Osteoblast (primary cell): ENCODE data around the gene MEIG1. TPM values are rescaled to one million over a fixed set of nuclear protein-coding genes. Genes with fewer than 3 reads are reported as not detected.
"Not testable (repeated sequence)": the region's sequence is repeated elsewhere in the genome, so short reads cannot be mapped to it uniquely, and the experiment has no call there.

ENCODE experiments used
- DNase-seq: peaks from one replicate; pipeline ENCODE4 v3.0.0; 2011; ENCODE audit warnings: low spot score, mixed read lengths; ENCODE audit not compliant: insufficient read length; ENCODE audit errors: missing footprints
- H2AFZ ChIP-seq: 2 replicates; pipeline ENCODE4 v1.6.0; 2011; ENCODE audit warnings: mild to moderate bottlenecking, low read length
- H3K27ac ChIP-seq: 2 replicates; pipeline ENCODE4 v1.5.1; 2011; ENCODE audit warnings: mild to moderate bottlenecking, low read depth, low read length, moderate library complexity
- H3K27me3 ChIP-seq: 2 replicates; pipeline ENCODE4 v1.6.0; 2012; ENCODE audit warnings: mild to moderate bottlenecking, control low read depth, inconsistent platforms, low read length, moderate library complexity; ENCODE audit not compliant: insufficient read depth
- H3K36me3 ChIP-seq: 2 replicates; pipeline ENCODE4 v1.5.1; 2011; ENCODE audit warnings: mild to moderate bottlenecking, low read length, control low read depth, moderate library complexity; ENCODE audit not compliant: insufficient read depth
- H3K4me1 ChIP-seq: 2 replicates; pipeline ENCODE4 v1.5.1; 2011; ENCODE audit warnings: mild to moderate bottlenecking, low read length, control low read depth, moderate library complexity; ENCODE audit not compliant: insufficient read depth
- H3K4me2 ChIP-seq: 2 replicates; pipeline ENCODE4 v1.6.0; 2011; ENCODE audit warnings: mild to moderate bottlenecking, low read length; ENCODE audit not compliant: insufficient read depth
- H3K4me3 ChIP-seq: fragments of 200-600 bp; sonication (generic); 3 replicates; pipeline ENCODE4 v1.5.1; 2012; ENCODE audit warnings: mild to moderate bottlenecking, low read length, inconsistent platforms; ENCODE audit not compliant: insufficient read depth
- H3K79me2 ChIP-seq: 2 replicates; pipeline ENCODE4 v1.6.0; 2012; ENCODE audit warnings: mild to moderate bottlenecking, low read length, control low read depth, inconsistent platforms; ENCODE audit not compliant: insufficient read depth
- H3K9me3 ChIP-seq: 2 replicates; pipeline ENCODE4 v1.5.1; 2011; ENCODE audit warnings: low read depth, low read length, control low read depth
- H4K20me1 ChIP-seq: 2 replicates; pipeline ENCODE4 v1.6.0; 2012; ENCODE audit warnings: mild to moderate bottlenecking, low read length, control low read depth; ENCODE audit not compliant: insufficient read depth
- total RNA-seq: library from RNA; depleted of rRNA; stranded (reverse); fragments of >200 nt; gene quantifications from 2 replicates; pipeline ENCODE4 v1.2.3, GENCODE V29; 2012
- TF ChIP-seq, protein P1 (sequence below): IDR thresholded peaks from 2 replicates; pipeline ENCODE4 v1.5.1; 2011; ENCODE audit warnings: mild to moderate bottlenecking, low read depth, low read length, moderate library complexity; ENCODE audit errors: extremely low read depth

Gene MEIG1
- total RNA-seq, 1 donor, result not detected

DNA sequence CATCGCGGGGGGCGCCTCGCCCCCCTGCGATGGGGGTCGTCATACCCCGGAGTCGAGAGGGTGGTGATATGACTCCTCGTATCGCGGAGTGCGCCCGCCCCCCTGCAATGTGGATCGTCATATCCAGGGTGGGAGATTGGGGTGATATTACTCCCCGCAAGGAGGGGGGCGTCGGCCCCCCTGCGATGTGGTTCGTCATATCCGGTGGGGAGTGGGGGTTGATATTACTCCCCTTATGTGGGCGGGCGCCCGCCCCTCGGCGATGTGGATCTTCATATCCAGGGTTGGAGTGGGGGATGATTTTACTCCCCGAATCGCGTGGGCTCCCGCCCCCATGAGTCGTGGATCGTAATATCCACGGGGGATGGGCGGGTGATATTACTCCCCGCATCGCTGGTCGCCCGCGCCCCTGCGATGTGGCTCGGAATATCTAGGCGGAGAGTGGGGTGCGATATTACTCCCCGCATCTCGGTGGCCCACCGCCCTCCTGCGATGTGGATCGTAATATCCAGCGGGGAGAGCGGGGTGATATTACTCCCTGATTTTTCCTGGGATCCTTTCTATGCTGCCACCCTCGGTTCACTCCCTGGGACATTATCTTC, 36.9 kb downstream of the MEIG1 start:
- Histone ChIP-seq H4K20me1 (no peaks in the 10 kb centered on the region), H3K36me3 (no peaks in the 10 kb centered on the region), H3K4me1 (no peaks in the 10 kb centered on the region), H3K4me2 (no peak overlapping the region), H3K4me3 (peak overlapping the region; percentile 25), H3K79me2 (no peaks in the 10 kb centered on the region), H3K9me3 (no peaks in the 10 kb centered on the region), H2AFZ (no peak overlapping the region), H3K27me3 (peaks cover 3% of the 10 kb centered on the region), H3K27ac (no peak overlapping the region)
- TF ChIP-seq, protein P1, sequence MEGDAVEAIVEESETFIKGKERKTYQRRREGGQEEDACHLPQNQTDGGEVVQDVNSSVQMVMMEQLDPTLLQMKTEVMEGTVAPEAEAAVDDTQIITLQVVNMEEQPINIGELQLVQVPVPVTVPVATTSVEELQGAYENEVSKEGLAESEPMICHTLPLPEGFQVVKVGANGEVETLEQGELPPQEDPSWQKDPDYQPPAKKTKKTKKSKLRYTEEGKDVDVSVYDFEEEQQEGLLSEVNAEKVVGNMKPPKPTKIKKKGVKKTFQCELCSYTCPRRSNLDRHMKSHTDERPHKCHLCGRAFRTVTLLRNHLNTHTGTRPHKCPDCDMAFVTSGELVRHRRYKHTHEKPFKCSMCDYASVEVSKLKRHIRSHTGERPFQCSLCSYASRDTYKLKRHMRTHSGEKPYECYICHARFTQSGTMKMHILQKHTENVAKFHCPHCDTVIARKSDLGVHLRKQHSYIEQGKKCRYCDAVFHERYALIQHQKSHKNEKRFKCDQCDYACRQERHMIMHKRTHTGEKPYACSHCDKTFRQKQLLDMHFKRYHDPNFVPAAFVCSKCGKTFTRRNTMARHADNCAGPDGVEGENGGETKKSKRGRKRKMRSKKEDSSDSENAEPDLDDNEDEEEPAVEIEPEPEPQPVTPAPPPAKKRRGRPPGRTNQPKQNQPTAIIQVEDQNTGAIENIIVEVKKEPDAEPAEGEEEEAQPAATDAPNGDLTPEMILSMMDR, result no peak
- no peak for DNase-seq

- H3K9me3 ChIP-seq, H3K36me3 ChIP-seq, H3K27me3 ChIP-seq, H3K79me2 ChIP-seq, H3K4me3 ChIP-seq, DNase-seq, H3K4me2 ChIP-seq, H3K27ac ChIP-seq, H2AFZ ChIP-seq, H4K20me1 ChIP-seq, H3K4me1 ChIP-seq: not testable (repeated sequence)
These were observed 54.3 kb downstream of the MEIG1 start for GRCh38 chr10:15013530-15013929.

DNA sequence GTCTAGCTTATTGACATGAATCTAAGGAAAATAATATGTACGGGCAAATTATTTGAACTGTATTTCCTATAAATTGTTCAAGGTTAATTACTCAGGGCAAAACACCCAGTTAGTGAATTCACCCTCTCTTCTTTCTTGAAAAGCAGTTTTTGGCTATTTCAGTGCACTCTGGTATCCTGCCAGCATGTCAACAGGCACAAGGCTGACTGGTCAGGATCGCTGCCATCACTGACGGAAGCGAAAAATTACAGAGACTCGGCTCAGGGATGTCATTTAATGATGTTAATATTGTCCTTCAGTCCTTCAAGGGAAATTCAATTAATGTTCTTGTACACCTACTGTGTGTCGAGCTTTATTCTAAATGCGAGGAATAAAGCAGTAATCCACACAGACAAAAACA, 56.3 kb downstream of the MEIG1 start:
- Histone ChIP-seq H3K27me3 (no peaks in the 10 kb centered on the region), H3K4me2 (no peak overlapping the region), H3K79me2 (no peaks in the 10 kb centered on the region), H3K9me3 (no peaks in the 10 kb centered on the region), H3K36me3 (no peaks in the 10 kb centered on the region), H3K4me3 (no peak overlapping the region), H4K20me1 (no peaks in the 10 kb centered on the region), H3K27ac (no peak overlapping the region), H3K4me1 (peaks cover under 1% of the 10 kb centered on the region), H2AFZ (no peak overlapping the region)
- DNase-seq, result no peak
- TF ChIP-seq, protein P1, result no peak

DNA sequence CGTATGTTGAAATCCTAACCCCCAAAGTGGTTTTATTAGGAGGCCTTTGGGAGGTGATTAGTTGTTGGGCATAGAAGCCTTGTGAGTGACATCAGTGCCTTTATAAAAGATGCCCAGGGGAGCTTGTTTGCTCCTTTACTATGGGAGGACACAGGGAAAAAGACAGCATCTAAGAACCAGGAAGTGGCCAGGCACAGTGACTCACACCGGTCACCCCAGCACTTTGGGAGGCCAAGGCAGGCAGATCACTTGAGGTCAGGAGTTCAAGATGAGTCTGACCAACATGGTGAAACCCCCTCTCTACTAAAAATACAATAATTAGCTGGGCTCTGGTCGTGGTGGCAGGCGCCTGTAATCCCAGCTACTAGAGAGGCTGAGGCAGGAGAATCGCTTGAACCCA, 61.8 kb downstream of the MEIG1 start:
- not testable (repeated sequence) for H3K4me1 ChIP-seq, DNase-seq, H3K4me2 ChIP-seq, H3K36me3 ChIP-seq, H3K79me2 ChIP-seq, H4K20me1 ChIP-seq, H3K9me3 ChIP-seq, H3K27ac ChIP-seq, H3K4me3 ChIP-seq, H3K27me3 ChIP-seq
- peak overlapping the region; percentile 28 for H2AFZ ChIP-seq

Other genes with a start within 250 kb of the MEIG1 start
- 24.2 and 30.0 TPM in 2 replicates for gene FAM107B, start 184.5 kb upstream of the MEIG1 start, total RNA-seq
- 1.8 TPM in 2 replicates for gene CDNF, start 121.4 kb upstream of the MEIG1 start, total RNA-seq
- gene HSPA14, start 121.1 kb upstream of the MEIG1 start, total RNA-seq, result 11.9 and 12.7 TPM in 2 replicates
- gene MSANTD7, start 121.1 kb upstream of the MEIG1 start, total RNA-seq, result 17.7 and 22.4 TPM in 2 replicates
- 5.3 and 6.9 TPM in 2 replicates for gene SUV39H2, start 80.5 kb upstream of the MEIG1 start, total RNA-seq
- gene DCLRE1C, start 5.3 kb upstream of the MEIG1 start, total RNA-seq, result 16.3 and 17.7 TPM in 2 replicates
- not detected in 2 replicates for gene OLAH, start 84.6 kb downstream of the MEIG1 start, total RNA-seq
- 0.72 and 0.88 TPM in 2 replicates for gene ACBD7, start 129.4 kb downstream of the MEIG1 start, total RNA-seq
- 13.8 and 16.6 TPM in 2 replicates for gene RPP38, start 138.0 kb downstream of the MEIG1 start, total RNA-seq
- gene NMT2, start 209.3 kb downstream of the MEIG1 start, total RNA-seq, result 43.8 and 61.0 TPM in 2 replicates